GM19455 (cell line): ENCODE measurements around the gene PHLDB3.
A peak's percentile ranks its signal among the peaks of the same experiment; 100 is the strongest.
"Not testable (repeated sequence)": the region's sequence is repeated elsewhere in the genome, so short reads cannot be mapped to it uniquely, and the experiment has no call there.

Source experiments
- ATAC-seq: cut with Tn5 transposase; IDR thresholded peaks from one replicate; pipeline ENCODE4 v1.9.1; 2021; ENCODE audit not compliant: unreplicated experiment

PHLDB3 gene

GRCh38 chr19:43504426-43505185, at the start of gene PHLDB3:
Gene PHLDB3, minus strand, starts transcription at chr19:43504746. Its CDS starts 628 bp downstream, at chr19:43504118.
- peak; percentile 34 for ATAC-seq

DNA sequence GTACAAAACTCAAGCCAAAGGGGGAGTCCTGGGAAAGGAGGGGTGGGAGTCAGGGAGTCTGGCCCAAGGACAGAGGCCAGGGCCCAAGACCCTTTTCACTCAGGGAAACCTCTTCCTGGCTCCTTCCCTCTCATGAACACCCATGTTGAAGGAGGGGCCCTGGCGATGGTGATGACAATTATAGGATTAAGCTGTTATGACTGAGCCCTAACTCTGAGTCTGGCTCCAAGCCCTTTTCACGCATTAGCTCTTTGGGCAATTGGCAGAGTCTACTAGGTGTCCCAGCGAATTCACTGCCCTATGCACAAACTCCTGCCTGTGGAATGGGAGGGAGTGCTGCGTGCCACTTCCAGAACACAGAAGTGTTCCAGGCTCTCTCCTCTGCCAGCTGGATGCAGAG, 49.1 kb upstream of the PHLDB3 start:
- no peak for ATAC-seq

- no peak for ATAC-seq
Observed at GRCh38 chr19:43552616-43553015, 48.1 kb upstream of the PHLDB3 start.

GRCh38 chr19:43552198-43552450, 47.6 kb upstream of the PHLDB3 start:
- no peak for ATAC-seq

GRCh38 chr19:43551399-43552197, 47.1 kb upstream of the PHLDB3 start:
- ATAC-seq, result no peak

DNA sequence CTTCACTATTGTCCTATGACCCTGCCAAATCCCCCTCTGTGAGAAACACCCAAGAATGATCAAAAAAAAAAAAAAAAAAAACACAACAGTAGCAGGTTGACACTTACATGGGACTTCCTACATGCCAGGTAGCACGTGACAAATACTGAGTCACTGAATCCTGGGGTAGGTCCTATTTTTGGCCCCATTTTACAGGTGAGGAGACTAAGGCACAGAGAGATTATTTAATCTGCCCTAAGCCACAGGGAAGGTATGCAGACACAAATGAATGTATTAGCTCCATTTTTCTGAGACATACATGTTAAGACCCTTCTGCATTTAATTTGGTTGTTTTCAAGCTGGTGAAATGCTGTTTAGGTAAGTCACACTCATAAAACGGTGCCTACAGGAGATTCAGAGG, 44.2 kb upstream of the PHLDB3 start:
- ATAC-seq, result no peak

- not testable (repeated sequence) for ATAC-seq
Observed at GRCh38 chr19:43547926-43548325, 43.4 kb upstream of the PHLDB3 start.

- no peak for ATAC-seq
Observed at GRCh38 chr19:43546581-43546980, 42.0 kb upstream of the PHLDB3 start.

DNA sequence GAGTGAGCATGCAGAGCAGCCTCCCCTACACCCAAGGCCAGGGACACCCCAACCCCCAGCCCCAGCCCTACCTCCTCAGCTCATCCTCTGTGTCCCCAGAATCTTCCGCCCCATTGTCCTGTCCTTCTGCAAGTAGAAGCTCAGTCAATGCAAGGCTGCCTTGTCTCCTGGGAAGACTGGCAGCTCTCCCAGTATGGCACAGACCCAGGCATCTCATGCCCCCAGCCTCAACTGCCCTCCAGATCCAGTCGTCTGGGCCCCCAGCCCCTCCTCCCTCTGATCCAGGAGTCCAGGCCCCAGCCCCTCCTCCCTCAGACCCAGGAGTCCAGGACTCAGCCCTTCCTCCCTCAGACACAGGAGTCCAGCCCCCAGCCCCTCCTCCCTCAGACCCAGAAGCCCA, 41.4 kb upstream of the PHLDB3 start:
- ATAC-seq, result no peak

DNA sequence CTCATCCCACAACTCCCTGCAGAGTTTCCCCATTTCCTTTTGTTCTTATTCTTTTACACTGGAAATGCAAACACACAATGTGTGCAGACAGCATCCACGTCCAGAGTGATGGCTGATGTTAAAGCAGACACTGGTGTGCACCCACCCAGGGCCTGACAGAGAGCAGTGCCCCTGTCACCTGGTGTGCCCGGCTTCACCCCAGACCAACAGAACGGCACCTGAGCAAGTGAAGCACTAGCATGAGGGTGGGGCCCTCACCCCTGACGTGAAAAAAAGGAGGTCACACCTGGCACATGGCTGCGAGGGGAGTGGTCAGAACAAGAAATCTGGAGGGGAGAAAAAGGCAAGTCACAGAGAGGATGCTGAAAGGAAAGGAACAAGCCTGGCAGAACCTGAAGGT, 40.7 kb upstream of the PHLDB3 start:
- ATAC-seq, result no peak

- no peak for ATAC-seq
Observed at GRCh38 chr19:43544077-43544476, 39.5 kb upstream of the PHLDB3 start.

DNA sequence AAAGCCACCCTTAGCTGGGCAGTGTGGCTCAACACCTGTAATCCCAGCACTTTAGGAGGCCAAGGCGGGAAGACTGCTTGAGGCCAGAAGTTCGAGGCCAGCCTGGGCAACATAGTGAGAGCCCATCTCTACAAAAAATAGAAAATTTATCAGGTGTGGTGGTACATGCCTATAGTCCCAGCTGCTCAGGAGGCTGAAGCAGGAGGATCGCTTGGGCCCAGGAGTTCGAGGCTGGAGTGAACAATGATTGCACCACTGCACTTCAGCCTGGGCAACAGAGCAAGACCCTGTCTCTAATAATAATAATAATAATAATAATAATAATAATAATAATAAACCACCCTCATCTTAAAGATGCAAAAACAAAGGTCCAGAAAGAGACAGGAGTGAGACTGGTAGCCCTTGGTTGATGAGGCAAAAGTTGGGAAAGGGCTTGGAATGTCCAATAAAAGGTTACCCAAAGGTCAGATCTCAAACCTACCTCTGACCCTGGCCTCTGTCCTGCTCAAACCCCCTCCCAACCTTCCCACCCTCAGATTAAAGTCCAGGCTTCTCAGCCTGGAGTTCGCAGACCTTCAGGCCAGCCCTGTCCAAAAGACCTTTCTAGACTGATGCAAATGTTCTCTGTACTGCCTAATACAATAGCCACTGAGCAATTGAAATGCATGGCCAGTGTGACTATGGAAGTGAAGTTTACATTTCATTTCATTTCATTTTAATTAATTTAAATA, 37.5 kb upstream of the PHLDB3 start:
- ATAC-seq, result no peak

GRCh38 chr19:43540381-43540780, 35.8 kb upstream of the PHLDB3 start:
- no peak for ATAC-seq

GRCh38 chr19:43538922-43539321, 34.4 kb upstream of the PHLDB3 start:
- no peak for ATAC-seq

DNA sequence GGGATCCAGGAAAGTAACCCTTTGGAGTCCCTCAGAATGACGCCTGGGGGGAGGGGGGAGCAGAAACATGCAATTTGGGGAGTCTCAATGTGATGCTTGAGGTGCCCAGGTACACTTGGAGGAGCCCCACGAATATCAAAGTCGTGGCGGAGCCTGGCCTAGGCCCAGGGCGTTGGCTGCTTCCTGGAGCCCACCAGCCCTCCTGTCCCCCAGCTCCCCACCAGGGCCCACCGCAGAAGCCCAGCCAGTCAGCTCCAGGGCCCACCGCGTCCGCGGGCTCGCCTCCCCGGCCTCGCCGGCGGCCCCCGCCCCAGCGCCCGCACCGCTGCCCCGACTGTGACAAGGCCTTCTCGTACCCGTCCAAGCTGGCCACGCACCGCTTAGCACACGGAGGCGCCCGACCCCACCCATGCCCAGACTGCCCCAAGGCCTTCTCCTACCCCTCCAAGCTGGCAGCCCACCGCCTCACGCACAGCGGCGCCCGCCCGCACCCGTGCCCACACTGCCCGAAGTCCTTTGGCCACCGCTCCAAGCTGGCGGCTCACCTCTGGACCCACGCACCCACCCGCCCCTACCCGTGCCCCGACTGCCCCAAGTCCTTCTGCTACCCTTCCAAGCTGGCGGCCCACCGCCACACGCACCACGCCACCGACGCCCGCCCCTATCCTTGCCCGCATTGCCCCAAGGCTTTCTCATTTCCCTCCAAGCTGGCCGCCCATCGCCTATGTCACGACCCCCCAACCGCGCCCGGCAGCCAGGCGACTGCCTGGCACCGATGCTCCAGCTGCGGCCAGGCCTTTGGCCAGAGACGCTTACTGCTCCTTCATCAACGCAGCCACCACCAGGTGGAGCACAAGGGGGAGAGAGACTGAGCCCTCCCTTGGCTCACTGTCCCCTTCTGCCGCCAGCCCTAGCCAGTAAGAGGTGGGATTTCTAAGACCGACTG, 30.5 kb upstream of the PHLDB3 start:
- ATAC-seq, result no peak

GRCh38 chr19:43534305-43534815, 29.8 kb upstream of the PHLDB3 start:
- no peak for ATAC-seq

- ATAC-seq, result peak; percentile 45
Observed at GRCh38 chr19:43533546-43534304, 29.2 kb upstream of the PHLDB3 start.

- ATAC-seq, result peak; percentile 58
Observed at GRCh38 chr19:43532962-43533545, 28.5 kb upstream of the PHLDB3 start, which contains the start of gene ZNF575. Gene ZNF575, plus strand, starts transcription at chr19:43533188. Its CDS starts 1,235 bp downstream, at chr19:43534423.

- ATAC-seq, result peak; percentile 8
Observed at GRCh38 chr19:43532571-43532961, 28.0 kb upstream of the PHLDB3 start.
